Colonic mucosa (tissue), 4 donors: ENCODE measurements around the gene RPS18. TPM values are rescaled to one million over a fixed set of nuclear protein-coding genes. Genes with fewer than 3 reads are reported as not detected.
"Not testable (repeated sequence)": the region's sequence is repeated elsewhere in the genome, so short reads cannot be mapped to it uniquely, and the experiment has no call there.

ENCODE experiments used
- DNase-seq: peaks from one replicate; pipeline ENCODE4 v3.0.0-alpha.2; 2020
- H3K27ac ChIP-seq: fragments of 200-600 bp; one replicate; pipeline ENCODE4 v1.8.0; 2021
- H3K27me3 ChIP-seq: fragments of 200-600 bp; one replicate; pipeline ENCODE4 v1.8.0; 2021
- H3K36me3 ChIP-seq: fragments of 200-600 bp; one replicate; pipeline ENCODE4 v1.8.0; 2021
- H3K4me1 ChIP-seq: fragments of 200-600 bp; one replicate; pipeline ENCODE4 v1.8.0; 2021; ENCODE audit warnings: mild to moderate bottlenecking
- H3K4me3 ChIP-seq: fragments of 200-600 bp; one replicate; pipeline ENCODE4 v1.8.0; 2021
- H3K9ac ChIP-seq, 2 donors: one replicate each; pipeline ENCODE4 v1.7.0; 2013; ENCODE audit warnings: control low read depth in 2 of 2, low read depth in 2 of 2, low read length in 2 of 2
- H3K9me3 ChIP-seq: fragments of 200-600 bp; one replicate; pipeline ENCODE4 v1.8.0; 2021
- CTCF ChIP-seq: fragments of 200-600 bp; IDR thresholded peaks from one replicate; pipeline ENCODE4 v1.8.0; 2022; ENCODE audit warnings: antibody characterized with exemption, mild to moderate bottlenecking
- intact Hi-C: fragments of 100-400 bp; cut with DNase I; formaldehyde crosslinking; loops from one replicate; pipeline ENCODE4 v1.14.1; 2022
- total RNA-seq, 2 donors: library from RNA; stranded (reverse); fragmentation: NEBNext Ultra II Directional in 1 of 2; extraction: Animal tissue kit (Norgen Biotek cat#: 25700) in 1 of 2; gene quantifications; one replicate each; pipeline ENCODE4 v1.2.1, GENCODE V29; 2021
- donor health status: healthy.
- donor health status: DM: no; HTN: no; CAD: no.
- donor health status: DM: no; HTN: no; CAD: no.

Gene RPS18
- total RNA-seq, result 1,000 to 10,000 TPM; 1,996 to 2,041 TPM

GRCh38 chr6:33271468-33272274 lies at the start of gene RPS18, which contains the start of gene VPS52:
TSS of gene RPS18 (plus strand) at chr6:33272075. CDS start at chr6:33272120, 45 bp downstream.
TSS of gene VPS52 (minus strand) at chr6:33271876. CDS start at chr6:33271675, 201 bp downstream.
- Histone ChIP-seq H3K4me1 (peaks cover 42% of the 10 kb centered on the region), H3K36me3 (peaks cover 12% of the 10 kb centered on the region), H3K27ac (peak within 1 kb of the TSS; percentile 84), H3K9me3 (no peaks in the 10 kb centered on the region), H3K4me3 (peak within 1 kb of the TSS; percentile 90), H3K27me3 (no peaks in the 10 kb centered on the region), H3K9ac (peak within 1 kb of the TSS; percentile 95 to 97)
- TF ChIP-seq CTCF, result no peak
- intact Hi-C loops, result no loop called here
- DNase-seq, result peak; percentile 95

- H3K4me3 ChIP-seq, H3K9ac ChIP-seq, H3K36me3 ChIP-seq, H3K27me3 ChIP-seq, H3K27ac ChIP-seq, DNase-seq, intact Hi-C loops, H3K4me1 ChIP-seq, H3K9me3 ChIP-seq: not testable (repeated sequence)
Observed at GRCh38 chr6:33226503-33227120, 45.3 kb upstream of the RPS18 start.

GRCh38 chr6:33235221-33235634 lies 36.6 kb upstream of the RPS18 start:
- no peak overlapping the region for H3K27ac ChIP-seq
- H3K9ac ChIP-seq, result no peak overlapping the region
- H3K27me3 ChIP-seq, result no peaks in the 10 kb centered on the region
- intact Hi-C loops, result no loop called here
- no peak for TF ChIP-seq CTCF
- H3K36me3 ChIP-seq, result no peaks in the 10 kb centered on the region
- H3K4me1 ChIP-seq, result no peaks in the 10 kb centered on the region
- H3K4me3 ChIP-seq, result no peak overlapping the region
- no peaks in the 10 kb centered on the region for H3K9me3 ChIP-seq
- no peak for DNase-seq

GRCh38 chr6:33236328-33236727 lies 35.5 kb upstream of the RPS18 start:
- TF ChIP-seq CTCF, result no peak
- DNase-seq, result no peak
- Histone ChIP-seq H3K9ac (no peak overlapping the region), H3K4me3 (no peak overlapping the region), H3K27me3 (no peaks in the 10 kb centered on the region), H3K4me1 (no peaks in the 10 kb centered on the region), H3K27ac (no peak overlapping the region), H3K36me3 (no peaks in the 10 kb centered on the region), H3K9me3 (no peaks in the 10 kb centered on the region)
- intact Hi-C loops, result no loop called here

GRCh38 chr6:33236852-33237251 lies 35.0 kb upstream of the RPS18 start:
- no peaks in the 10 kb centered on the region for H3K27me3 ChIP-seq

More at GRCh38 chr6:33236852-33237251, 35.0 kb upstream of the RPS18 start:
- H3K36me3 ChIP-seq, result no peaks in the 10 kb centered on the region
- TF ChIP-seq CTCF, result no peak
- intact Hi-C loops, result no loop called here
- H3K4me1 ChIP-seq, result no peaks in the 10 kb centered on the region
- DNase-seq, result no peak
- no peak overlapping the region for H3K27ac ChIP-seq
- H3K4me3 ChIP-seq, result no peak overlapping the region
- no peaks in the 10 kb centered on the region for H3K9me3 ChIP-seq
- H3K9ac ChIP-seq, result no peak overlapping the region
